A204.1 (cell line): ENCODE results near the gene NSUN7.
"Not testable (repeated sequence)": the region's sequence is repeated elsewhere in the genome, so short reads cannot be mapped to it uniquely, and the experiment has no call there.

Experiments used
- FAIRE-seq: peaks from 2 replicates; lab custom pipeline; 2012; peaks lifted over from hg19 to GRCh38; lab: Jason Lieb, UNC

The NSUN7 gene

GRCh38 chr4:40737879-40738278 is 11.9 kb upstream of the NSUN7 start:
- FAIRE-seq, result no peak

GRCh38 chr4:40739347-40739746 is 10.4 kb upstream of the NSUN7 start:
- FAIRE-seq, result no peak

GRCh38 chr4:40744218-40744617 is 5.5 kb upstream of the NSUN7 start:
- FAIRE-seq, result no peak

- FAIRE-seq, result no peak
These were observed 4.3 kb upstream of the NSUN7 start for GRCh38 chr4:40745285-40745984.

GRCh38 chr4:40747207-40747835 is 2.4 kb upstream of the NSUN7 start:
- no peak for FAIRE-seq

GRCh38 chr4:40750461-40751258 is 905 bp downstream of the NSUN7 start:
- FAIRE-seq, result no peak

- no peak for FAIRE-seq
These were observed 5.9 kb downstream of the NSUN7 start for GRCh38 chr4:40755616-40756015.

GRCh38 chr4:40763228-40763716 is 13.5 kb downstream of the NSUN7 start:
- no peak for FAIRE-seq

GRCh38 chr4:40769266-40769665 is 19.5 kb downstream of the NSUN7 start:
- FAIRE-seq, result no peak

- FAIRE-seq, result no peak
These were observed 28.3 kb downstream of the NSUN7 start for GRCh38 chr4:40778090-40778489.

- FAIRE-seq, result no peak
These were observed 33.1 kb downstream of the NSUN7 start for GRCh38 chr4:40782876-40783275.

GRCh38 chr4:40785727-40786126 is 36.0 kb downstream of the NSUN7 start:
- no peak for FAIRE-seq

- FAIRE-seq, result no peak
These were observed 38.6 kb downstream of the NSUN7 start for GRCh38 chr4:40788331-40788730.

- no peak for FAIRE-seq
These were observed 39.3 kb downstream of the NSUN7 start for GRCh38 chr4:40789031-40789430.

- no peak for FAIRE-seq
These were observed 40.0 kb downstream of the NSUN7 start for GRCh38 chr4:40789771-40790170.

- FAIRE-seq, result no peak
These were observed 50.3 kb downstream of the NSUN7 start for GRCh38 chr4:40800064-40800463.

GRCh38 chr4:40804598-40804997 is 54.8 kb downstream of the NSUN7 start:
- no peak for FAIRE-seq

GRCh38 chr4:40808926-40809457 is 59.2 kb downstream of the NSUN7 start:
- FAIRE-seq, result no peak

- FAIRE-seq, result no peak
These were observed 62.2 kb downstream of the NSUN7 start for GRCh38 chr4:40811956-40812355.

GRCh38 chr4:40812386-40812785 is 62.6 kb downstream of the NSUN7 start:
- no peak for FAIRE-seq

GRCh38 chr4:40812856-40813255 is 63.1 kb downstream of the NSUN7 start:
- no peak for FAIRE-seq

GRCh38 chr4:40817157-40817556 is 67.4 kb downstream of the NSUN7 start:
- not testable (repeated sequence) for FAIRE-seq

- FAIRE-seq, result no peak
These were observed 70.3 kb downstream of the NSUN7 start for GRCh38 chr4:40820101-40820500.
